HK-2 (cell line): Measurements from ENCODE around the gene GCK.
A peak's percentile ranks its signal among the peaks of the same experiment; 100 is the strongest.
"Not testable (repeated sequence)": the region's sequence is repeated elsewhere in the genome, so short reads cannot be mapped to it uniquely, and the experiment has no call there.

Experiments used
- DNase-seq: peaks from one replicate; pipeline ENCODE4 v3.0.0-alpha.2; 2018; ENCODE audit not compliant: unreplicated experiment

Gene GCK

GRCh38 chr7:44180631-44181030 lies 8.6 kb downstream of the GCK start:
- no peak for DNase-seq

GRCh38 chr7:44177570-44178131 lies 11.6 kb downstream of the GCK start:
- DNase-seq: no peak

GRCh38 chr7:44176486-44176885 lies 12.8 kb downstream of the GCK start:
- no peak for DNase-seq

DNA sequence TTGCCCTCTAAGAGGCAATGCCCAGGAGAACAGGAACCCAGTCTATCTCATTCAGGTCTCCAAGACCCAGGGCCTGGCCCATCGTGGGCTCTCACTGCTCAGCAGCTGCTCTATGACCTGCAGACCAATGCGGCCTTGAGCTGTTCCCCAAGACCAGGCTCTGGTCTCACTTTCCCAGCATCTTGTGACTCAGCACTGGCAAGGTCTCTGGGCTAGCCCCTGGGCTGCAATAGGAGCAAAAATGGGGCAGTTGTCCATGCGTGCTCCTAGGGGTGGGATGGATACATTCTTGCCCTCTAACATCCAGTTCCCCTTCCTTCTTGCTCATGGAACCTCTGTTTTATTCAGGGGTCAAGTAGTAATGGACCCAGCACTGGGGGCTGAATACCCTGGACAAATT lies 13.5 kb downstream of the GCK start:
- no peak for DNase-seq

- DNase-seq: not testable (repeated sequence)
These were observed 14.6 kb downstream of the GCK start for GRCh38 chr7:44174694-44174948.

DNA sequence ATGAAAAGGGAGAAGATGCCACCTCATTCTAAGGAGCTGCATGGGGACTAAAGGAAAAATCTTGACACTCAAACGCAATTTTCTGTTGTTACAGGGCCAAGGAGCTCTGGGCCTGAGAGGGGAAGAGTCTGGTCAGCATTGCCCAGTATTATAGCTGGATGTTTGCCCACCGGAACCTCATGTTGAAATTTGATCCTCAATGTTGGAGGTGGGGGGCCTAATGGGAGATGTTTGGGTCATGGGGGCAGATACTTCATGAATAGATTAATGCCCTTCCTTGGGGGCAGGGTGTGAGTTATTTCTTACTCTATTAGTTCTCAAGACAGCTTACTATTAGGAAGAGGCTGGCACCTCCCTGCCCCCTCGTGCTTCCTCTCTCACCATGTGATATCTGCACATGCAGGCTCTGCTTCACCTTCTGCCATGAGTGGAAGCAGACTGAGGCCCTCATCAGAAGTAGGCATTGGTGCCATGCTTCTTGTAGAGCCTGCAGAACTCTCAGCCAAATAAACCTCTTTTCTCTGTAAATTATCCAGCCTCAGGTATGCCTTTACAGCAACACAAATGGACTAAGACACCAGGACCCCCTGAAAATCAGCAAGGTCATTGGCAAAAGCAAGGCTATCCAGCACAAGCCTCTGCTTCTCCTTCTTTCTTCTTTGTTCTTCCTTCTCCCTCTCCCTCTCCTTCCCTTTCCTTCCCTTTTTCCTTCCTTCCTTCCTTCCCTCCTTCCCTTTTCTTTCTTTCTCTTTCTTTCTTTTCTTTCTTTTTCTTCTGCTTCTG lies 15.1 kb downstream of the GCK start:
- DNase-seq: no peak

GRCh38 chr7:44172803-44173424 lies 16.3 kb downstream of the GCK start:
- peak; percentile 56 for DNase-seq

- no peak for DNase-seq
These were observed 16.9 kb downstream of the GCK start for GRCh38 chr7:44172352-44172751.

DNA sequence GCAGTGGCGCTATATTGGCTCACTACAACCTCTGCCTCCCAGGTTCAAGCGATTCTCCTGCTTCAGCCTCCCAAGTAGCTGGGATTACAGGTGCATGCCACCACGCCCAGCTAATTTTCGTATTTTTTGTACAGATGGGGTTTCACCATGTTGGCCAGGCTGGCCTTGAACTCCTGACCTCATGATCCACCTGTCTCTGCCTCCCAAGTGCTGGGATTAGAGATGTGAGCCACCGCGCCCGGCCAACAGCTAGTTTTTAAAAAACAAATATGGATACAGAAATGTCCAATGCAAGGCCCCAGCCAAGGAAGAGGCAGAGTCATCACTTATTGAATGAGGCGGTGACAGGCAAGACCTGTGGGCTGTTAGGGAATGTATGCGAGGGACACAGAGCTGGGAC lies 17.3 kb downstream of the GCK start:
- not testable (repeated sequence) for DNase-seq

DNA sequence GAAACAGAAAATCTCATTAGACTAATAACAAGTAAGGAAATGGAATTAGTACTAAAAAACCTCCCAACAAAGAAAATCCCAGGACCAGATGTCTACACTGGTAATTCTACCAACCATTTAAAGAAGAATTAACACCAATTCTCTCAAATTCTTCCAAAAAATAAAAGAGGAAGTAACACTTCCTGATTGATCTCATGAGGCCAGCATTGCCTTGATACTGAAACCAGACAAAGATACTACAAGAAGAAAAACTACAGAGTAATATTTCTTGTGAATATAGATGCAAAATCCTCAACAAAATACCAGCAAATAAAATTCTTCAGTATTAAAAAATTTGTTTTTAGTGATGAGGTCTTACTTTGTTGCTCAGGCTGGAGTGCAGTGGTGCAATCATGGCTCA lies 21.3 kb downstream of the GCK start:
- no peak for DNase-seq

DNA sequence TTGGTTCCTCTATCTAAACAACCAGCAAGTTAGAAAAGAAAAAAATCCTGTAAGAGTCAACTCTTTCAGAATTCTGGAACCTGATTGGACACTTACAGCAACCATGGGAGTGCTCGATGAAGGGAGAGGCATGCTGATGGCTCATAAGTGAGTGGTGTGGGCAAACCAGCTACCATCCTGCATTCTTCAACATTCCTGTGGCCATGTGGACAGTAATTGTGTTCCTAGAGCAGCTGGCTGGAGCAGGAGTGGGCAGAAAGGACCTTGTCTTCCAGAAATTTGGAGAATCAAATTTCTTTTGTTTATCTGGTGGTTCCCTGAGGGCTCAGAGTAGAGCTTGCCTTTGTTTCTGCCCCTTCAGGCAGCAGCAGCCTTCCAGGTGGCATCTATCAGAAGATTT lies 25.6 kb downstream of the GCK start:
- peak; percentile 62 for DNase-seq

DNA sequence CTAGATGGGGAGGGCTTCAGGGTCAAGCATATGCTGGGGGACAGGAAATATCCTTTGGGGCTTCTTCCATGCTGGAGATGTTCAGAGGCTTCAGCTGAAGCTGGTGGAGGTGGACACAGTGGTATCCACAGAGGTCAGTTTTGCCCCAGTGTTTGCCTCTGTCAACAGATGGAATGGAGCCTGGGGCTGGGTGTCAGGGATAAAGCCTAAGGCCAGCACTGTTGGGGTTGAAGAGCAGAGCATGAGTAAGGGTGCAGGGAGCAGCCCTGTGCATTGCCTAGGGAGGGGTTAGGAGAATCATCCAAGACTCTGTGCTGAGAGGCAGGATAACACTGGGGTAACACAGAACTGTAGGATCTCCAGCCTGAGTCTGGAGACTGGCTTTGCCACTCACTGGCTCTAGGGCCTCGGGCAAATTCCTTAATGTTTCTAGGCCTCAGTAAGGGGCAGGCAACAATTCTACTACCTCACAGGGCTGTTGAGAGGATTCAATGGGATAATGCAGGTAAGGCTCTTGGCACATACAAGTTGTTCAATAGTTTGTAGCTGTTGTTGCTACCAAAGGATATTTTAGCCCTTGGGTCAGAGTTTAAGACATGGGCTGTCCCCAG lies 26.3 kb downstream of the GCK start:
- DNase-seq: no peak

GRCh38 chr7:44162179-44162578 lies 27.1 kb downstream of the GCK start:
- no peak for DNase-seq

DNA sequence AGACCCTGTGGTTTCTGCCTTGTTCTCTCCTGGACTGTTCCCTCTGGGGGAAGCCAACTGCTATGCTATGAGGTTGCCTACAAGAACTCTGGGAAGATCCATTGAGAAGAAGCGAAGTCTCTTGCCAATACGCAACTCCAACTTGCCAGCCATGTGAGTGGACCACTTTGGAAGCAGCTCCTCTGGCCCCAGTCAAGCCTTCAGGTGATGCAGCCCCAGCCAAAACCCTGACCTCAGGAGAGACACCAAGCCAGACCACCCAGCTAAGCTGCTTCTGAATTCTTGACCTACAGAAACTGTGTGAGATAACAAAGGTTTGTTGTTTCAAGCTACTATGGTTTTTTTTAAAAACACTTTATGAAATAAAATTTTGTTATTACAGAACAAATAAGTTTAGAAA lies 27.9 kb downstream of the GCK start:
- DNase-seq: no peak

DNA sequence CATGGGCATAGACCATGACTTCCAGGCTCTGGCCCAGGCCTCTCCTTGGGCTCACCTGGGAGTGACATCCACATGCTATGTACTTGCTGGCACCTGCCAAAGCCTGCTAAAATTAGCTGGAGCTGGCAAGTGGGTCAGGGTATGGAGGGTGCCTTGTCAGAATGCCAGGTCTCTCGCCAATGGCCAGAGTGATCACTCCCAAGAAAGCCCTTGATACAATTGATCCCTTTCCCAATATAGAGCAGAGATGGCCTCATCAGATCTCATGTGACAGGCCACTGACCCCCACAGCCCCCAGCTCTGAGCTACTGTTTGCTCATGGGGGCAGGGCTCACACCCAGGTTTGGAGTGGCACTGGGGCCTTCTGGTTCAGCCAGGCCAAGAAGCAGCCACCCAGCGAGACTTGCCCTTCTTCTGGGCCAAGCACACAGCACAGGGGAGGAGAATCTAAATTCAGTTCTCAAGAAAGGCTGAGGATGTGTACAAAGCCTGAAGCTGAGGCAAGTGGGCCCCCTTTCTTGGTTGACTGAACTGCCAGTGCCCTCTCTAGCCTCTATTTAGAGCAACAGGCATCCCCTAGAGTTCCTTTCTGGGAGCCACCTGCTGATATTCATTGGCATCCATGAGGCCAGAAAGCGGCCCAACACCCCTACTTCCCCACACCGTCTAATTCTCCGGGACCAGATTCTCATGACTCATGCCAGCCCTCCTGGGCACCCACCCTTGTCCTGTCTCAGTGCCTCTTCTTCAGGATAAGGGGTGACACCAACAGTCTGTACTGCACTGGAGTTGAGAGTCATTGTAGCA lies 29.2 kb downstream of the GCK start:
- no peak for DNase-seq

DNA sequence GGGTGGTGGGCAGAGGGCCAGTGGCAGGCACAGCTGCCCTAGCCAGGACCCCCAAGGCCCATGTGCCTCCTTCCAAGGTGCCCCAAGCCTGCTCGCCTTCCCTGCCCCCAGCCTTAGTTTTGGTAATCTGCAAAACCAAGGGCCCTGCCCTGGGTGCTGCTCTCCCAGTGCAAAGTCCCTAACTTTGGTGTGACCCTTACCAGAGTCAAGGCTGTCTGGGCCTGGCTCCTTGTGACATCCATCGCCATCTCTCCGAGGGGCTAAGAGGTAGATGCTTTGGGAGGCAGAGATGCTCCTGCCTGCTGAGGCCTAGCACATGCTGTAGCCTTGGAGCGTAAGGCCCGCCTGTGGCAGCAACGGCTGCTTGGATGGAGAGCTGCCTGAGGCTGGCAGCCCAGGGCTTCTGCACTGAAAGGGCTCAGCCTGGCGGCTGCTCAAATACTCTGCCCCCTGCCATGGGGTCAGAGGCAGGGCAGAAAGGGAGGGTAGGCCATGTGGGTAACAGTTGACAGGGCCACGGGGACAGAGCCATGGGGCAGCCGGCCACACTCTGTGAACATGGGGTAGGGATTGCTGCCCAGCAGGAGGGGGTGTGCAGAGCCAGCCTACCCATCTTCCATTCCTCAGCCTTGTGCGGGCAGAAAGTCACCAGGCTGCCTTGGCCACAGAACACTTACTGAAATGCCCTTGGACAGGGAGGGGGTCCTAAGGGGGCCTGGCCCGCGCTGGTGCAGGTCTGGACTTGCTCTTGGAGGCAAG lies 30.2 kb downstream of the GCK start:
- no peak for DNase-seq

GRCh38 chr7:44158096-44158872 lies 31.0 kb downstream of the GCK start:
- no peak for DNase-seq

DNA sequence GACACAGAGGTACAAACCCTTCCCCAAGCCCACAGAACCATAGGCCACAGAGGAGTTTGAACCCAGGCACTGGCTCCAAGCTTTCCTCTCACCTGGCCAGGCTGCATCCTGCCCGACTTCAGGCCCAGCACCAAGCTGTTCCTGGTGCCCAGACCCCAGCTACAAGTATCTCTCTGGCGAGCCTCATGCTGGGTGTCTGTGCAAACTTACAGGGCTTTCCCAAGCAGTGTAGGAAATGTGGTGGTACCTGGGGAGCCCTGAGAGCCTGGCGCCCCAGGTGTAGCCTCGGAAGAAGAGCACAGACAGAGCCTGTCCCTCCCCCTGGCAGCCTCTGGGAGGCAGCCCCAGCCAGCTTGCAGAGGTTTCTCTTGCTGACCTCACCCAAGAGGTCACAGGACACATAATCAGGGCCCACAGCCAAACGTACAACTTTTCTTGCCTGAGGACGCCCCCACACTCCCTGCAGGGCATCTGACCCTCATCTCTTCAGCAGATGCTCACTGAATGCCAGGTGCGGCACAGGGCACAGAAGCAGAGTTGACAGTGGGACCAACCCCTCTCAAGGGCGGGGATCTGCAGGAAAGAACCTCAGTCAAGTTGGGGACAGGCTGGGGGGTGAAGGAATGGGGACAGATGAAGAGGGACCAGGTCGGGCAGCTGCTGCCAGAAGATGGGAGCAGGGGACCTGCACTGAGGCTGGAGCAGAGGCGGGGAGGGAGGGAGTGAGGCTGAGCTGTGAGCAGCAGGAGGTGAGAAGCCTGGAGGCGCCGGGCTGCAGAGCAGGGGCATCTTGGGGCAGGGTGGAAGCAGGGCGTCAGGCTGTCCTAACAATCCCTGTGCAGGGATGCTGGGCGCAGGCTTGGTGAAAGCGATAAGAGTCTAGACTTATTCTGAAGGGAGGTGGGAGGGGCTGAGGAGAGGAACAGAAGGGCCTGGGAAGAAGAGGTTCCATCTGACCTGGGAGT lies 31.8 kb downstream of the GCK start:
- DNase-seq: no peak

- DNase-seq: no peak
These were observed 32.7 kb downstream of the GCK start for GRCh38 chr7:44156453-44157010.
